GM18502 (cell line): Measurements from ENCODE around the gene PTRH2.
"Not testable (repeated sequence)": the region's sequence is repeated elsewhere in the genome, so short reads cannot be mapped to it uniquely, and the experiment has no call there.

Experiments used
- ATAC-seq: cut with Tn5 transposase; IDR thresholded peaks from one replicate; pipeline ENCODE4 v1.9.1; 2021; ENCODE audit warnings: mild to moderate bottlenecking; ENCODE audit not compliant: unreplicated experiment, poor library complexity

PTRH2 gene

GRCh38 chr17:59676716-59677115 lies 30.5 kb downstream of the PTRH2 start:
- no peak for ATAC-seq

- ATAC-seq = no peak
Observed at GRCh38 chr17:59675231-59675630, 32.0 kb downstream of the PTRH2 start.

GRCh38 chr17:59671386-59671785 lies 35.8 kb downstream of the PTRH2 start:
- no peak for ATAC-seq

- ATAC-seq = no peak
Observed at GRCh38 chr17:59669944-59670343, 37.3 kb downstream of the PTRH2 start.

- ATAC-seq = no peak
Observed at GRCh38 chr17:59669411-59669810, 37.8 kb downstream of the PTRH2 start.

- ATAC-seq = no peak
Observed at GRCh38 chr17:59668816-59669215, 38.4 kb downstream of the PTRH2 start.

- ATAC-seq = no peak
Observed at GRCh38 chr17:59666235-59666634, 41.0 kb downstream of the PTRH2 start.

- ATAC-seq = not testable (repeated sequence)
Observed at GRCh38 chr17:59656624-59657023, 50.6 kb downstream of the PTRH2 start.

- no peak for ATAC-seq
Observed at GRCh38 chr17:59652119-59652518, 55.1 kb downstream of the PTRH2 start.

- no peak for ATAC-seq
Observed at GRCh38 chr17:59651346-59651745, 55.9 kb downstream of the PTRH2 start.

- ATAC-seq = no peak
Observed at GRCh38 chr17:59650642-59651041, 56.6 kb downstream of the PTRH2 start.

- ATAC-seq = no peak
Observed at GRCh38 chr17:59649886-59650285, 57.3 kb downstream of the PTRH2 start.
